Kidney glomerular epithelial cell (primary cell): ENCODE data around the gene TMEM203.

Experiments
- DNase-seq: peaks from one replicate; lab custom pipeline; 2025; lab: John Stamatoyannopoulos, UW

Gene TMEM203

GRCh38 chr9:137178939-137179630 is 26.4 kb downstream of the TMEM203 start:
- no peak for DNase-seq

DNA sequence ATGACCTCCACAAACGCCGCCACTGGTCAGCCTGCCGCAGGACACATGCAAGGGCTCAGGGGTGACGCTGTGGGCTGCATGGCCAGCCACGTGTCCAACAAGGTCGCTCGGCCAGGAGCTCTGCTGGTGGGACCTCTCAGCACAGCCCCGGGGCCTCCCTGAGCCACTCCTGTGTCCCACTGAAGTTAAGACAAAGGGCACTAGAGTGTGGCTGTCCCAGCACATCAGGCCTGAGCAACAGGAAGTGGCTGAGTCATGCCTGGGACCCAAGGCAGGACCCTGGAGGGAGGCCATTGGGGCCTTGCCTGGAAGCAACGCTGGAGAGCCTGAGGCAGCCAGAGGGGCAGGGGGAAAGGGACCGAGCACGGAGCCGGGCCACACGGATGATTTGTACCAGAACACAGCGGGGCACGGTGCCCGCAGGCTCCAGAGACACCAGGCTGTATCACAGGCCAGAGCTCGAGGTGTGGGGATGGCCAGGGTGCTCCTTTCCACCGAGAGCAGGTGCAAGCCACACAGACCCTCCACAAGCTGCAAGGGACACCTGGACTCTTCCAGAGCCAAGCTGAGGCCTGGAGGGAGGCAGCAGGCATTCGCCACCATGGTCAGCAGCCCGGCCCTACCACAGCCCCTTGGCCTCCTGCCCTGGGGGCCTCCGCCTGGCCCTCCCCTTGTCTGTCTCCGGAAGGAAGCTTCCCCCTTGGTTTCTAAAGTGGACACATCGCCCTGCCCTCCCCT is 27.1 kb downstream of the TMEM203 start:
- no peak for DNase-seq

- DNase-seq = no peak
Measured at GRCh38 chr9:137176302-137177182, 28.9 kb downstream of the TMEM203 start.

GRCh38 chr9:137175345-137175961 is 30.0 kb downstream of the TMEM203 start:
- DNase-seq = no peak

GRCh38 chr9:137174722-137175293 is 30.6 kb downstream of the TMEM203 start:
- DNase-seq = no peak

DNA sequence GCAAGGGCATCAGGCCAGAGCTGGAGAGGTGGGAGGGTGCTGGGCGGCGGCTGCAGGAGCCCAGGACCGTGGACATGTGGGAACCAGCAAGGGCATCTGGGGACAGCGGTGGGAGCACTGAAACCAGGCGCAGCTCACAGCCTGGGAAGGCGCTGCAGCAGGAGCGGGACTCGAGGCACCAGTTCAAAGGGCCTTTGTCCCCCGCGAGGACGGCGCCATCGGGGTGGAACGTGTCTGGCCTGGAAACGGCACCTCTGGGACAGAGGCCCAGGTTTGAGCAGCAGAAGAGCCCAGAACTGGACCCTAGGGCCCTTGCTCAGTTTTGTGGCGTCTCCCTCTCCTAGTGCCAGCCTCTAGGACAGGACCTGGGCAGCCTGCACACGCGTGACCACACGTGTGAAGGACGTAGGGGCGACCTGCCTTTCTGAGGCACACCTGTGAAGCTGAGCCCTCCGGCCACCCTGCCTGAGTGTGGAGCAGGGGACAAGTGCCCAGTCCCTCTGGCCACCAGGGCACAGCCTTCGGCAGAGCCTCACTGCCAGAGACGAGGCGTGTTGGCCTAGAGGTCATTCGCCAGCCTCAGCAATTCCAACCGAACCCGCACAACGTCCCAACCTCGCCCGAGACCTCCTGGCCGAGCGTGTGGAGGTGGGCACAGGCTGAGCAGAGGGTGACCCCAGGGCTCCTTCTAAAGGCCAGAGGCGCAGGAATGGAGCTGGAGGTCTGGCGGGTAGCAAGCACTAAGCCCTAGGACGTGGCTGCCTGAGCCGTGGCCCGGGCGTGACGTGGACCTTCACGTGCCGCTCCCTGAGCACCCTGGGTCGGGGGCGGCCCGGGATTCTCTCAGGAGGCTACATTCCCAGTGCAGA is 31.4 kb downstream of the TMEM203 start:
- no peak for DNase-seq

GRCh38 chr9:137172901-137173795 is 32.3 kb downstream of the TMEM203 start:
- DNase-seq = no peak

DNA sequence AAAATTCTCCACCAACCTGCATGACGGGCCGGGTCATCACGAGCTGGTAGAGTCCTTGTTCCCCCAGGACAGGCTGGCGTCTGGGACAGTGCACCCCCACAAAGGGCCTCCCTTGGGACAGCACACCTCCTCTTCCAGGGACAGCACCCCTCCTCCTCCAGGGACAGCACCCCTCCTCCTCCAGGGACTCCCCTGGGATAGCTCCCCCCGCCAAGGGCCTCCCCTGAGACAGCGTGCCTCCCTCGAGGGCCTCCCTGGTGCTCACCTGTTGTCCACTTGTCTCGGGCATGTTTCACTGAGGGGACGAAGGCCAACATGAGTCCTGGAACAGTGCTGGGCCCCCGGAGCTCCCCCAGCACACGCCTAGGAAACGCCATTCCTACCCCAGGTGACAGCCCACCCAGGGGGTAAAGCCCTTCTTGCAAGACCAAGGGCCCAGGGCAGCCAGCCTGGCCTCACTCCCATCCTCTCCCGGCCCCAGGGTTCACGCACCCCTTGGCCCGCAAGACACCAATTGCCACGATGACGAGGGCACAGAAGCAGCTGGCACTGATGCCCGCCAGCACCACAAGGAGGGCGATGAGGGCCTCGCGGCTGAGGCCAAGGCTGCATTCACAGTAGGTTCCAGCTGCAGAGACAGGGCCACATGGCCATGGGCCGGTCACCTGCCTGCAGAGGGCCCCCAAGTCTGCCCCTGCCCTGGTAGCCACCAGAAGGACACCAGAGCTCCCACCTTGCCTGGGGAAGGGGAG is 34.1 kb downstream of the TMEM203 start:
- DNase-seq = no peak

GRCh38 chr9:137170486-137171148 is 34.8 kb downstream of the TMEM203 start:
- no peak for DNase-seq

DNA sequence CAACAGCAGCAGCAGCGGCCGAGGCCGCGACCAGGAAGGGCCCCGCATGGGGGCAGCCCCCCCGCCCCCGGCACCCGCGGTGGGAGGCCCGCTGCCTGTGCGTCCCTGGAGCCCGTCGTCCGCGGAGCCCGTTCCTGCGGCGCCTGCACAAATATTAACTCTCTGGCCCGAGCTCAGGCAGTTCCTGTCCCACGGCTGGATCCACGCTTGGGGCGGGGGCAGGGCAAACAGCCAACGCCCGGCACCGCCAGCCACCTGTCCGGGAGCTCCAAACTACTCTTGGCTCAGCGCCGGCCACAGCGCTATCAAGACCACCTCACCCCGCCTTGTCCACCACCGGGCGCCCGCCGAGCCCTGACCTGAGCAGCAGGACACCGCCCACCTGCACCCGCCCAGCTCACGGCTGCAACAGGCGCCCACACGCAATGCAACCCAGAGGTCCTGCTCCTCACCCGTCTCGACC is 35.5 kb downstream of the TMEM203 start, which contains the start of gene LRRC26:
Gene LRRC26 (minus strand): TSS at position 156 of the 463 bp plus-strand sequence. CDS start 108 bp downstream, at position 48.
- DNase-seq = no peak

DNA sequence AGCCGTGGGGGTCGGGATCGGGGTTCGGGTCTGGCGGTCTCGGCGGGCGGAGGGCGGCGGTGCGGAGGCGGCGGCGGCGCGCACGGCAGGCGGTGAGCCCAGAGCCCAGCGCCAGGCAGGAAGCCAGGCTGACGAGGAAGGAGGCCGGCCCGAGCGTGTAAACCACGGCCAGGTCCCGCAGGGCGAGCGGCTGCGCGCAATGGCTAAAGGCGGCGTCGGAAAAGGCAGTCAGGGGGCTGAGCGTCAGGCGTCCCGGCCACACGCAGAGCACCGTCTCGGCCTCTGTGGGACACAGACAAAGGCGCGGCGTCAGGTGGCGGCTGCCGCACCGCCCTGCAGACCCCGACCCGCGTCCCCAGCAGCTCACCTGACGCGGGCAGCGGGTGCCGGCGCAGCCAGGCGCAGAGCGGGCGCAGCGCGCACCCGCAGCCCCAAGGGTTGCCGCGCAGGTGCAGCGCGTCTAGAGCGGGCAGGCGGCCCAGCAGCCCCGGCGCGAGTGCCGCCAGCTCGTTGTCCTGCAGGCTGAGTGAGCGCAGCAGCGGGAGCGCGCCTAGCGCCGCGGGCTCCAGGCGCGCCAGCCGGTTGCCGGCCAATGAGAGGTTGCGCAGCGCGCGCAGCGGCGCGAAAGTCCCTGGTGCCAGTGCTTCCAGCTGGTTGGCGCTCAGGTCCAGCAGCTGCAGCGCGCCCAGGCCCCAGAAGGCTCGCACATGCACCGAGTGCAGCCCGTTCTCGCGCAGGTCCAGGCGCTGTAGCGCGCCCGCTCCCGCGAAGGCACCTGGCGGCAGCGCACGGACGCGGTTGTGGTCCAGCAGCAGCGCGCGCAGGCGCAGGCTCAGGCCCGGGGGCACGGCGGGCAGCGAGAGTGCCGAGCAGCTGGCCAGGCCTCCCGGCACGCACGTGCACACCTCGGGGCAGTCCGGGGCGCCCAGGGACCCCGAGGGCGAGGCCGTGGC is 36.3 kb downstream of the TMEM203 start:
- no peak for DNase-seq

DNA sequence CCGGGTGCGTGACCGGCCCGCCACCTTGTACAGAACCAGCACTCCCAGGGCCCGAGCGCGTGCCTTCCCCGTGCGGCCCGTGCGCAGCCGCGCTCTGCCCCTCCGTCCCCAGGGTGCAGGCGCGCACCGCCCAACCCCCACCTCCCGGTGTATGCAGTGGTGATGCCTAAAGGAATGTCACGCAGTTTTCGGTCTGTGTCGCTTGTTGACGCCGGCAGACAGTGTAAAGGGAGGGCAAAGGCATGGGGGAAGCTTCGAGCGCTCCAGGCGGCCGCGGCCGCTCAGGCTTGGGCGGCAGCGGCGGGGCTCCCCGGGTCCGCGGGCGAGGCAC is 36.9 kb downstream of the TMEM203 start:
- DNase-seq = no peak

DNA sequence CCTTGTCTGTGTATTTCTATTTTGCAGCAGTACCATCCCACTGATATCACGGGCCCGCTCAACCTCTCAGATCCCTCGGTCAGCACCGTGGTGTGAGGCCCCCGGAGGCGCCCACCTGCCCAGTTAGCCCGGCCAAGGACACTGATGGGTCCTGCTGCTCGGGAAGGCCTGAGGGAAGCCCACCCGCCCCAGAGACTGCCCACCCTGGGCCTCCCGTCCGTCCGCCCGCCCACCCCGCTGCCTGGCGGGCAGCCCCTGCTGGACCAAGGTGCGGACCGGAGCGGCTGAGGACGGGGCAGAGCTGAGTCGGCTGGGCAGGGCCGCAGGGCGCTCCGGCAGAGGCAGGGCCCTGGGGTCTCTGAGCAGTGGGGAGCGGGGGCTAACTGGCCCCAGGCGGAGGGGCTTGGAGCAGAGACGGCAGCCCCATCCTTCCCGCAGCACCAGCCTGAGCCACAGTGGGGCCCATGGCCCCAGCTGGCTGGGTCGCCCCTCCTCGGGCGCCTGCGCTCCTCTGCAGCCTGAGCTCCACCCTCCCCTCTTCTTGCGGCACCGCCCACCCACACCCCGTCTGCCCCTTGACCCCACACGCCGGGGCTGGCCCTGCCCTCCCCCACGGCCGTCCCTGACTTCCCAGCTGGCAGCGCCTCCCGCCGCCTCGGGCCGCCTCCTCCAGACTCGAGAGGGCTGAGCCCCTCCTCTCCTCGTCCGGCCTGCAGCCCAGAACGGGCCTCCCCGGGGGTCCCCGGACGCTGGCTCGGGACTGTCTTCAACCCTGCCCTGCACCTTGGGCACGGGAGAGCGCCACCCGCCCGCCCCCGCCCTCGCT is 37.5 kb downstream of the TMEM203 start:
- no peak for DNase-seq

DNA sequence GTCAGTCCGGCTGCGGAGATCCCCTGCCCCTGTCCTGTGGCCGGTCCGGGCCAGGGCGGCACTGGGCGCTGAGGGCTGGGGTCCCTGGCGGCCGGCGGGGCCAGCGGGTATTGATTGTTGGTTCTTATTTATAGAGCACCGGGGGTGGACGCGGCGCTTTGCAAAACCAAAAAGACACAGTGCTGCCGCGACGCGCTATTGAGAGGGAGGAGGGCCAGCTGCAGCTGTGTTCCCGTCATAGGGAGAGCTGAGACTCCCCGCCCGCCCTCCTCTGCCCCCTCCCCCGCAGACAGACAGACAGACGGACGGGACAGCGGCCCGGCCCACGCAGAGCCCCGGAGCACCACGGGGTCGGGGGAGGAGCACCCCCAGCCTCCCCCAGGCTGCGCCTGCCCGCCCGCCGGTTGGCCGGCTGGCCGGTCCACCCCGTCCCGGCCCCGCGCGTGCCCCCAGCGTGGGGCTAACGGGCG is 38.1 kb downstream of the TMEM203 start:
- no peak for DNase-seq

GRCh38 chr9:137166380-137167229 is 38.8 kb downstream of the TMEM203 start:
- no peak for DNase-seq
